NCI-H345 treated with DMSO at 0.1 percent for 48 hours (cell line): ENCODE results near the gene BRAF.
"Not testable (repeated sequence)": the region's sequence is repeated elsewhere in the genome, so short reads cannot be mapped to it uniquely, and the experiment has no call there.

Experiments
- DNase-seq: peaks from one replicate; lab custom pipeline; 2025; ENCODE audit not compliant: unreplicated experiment; lab: John Stamatoyannopoulos, UW

Gene BRAF

GRCh38 chr7:140920745-140921144 is 4.0 kb downstream of the BRAF start:
- DNase-seq = no peak

- DNase-seq = no peak
These were observed 6.5 kb downstream of the BRAF start for GRCh38 chr7:140918236-140918635.

- no peak for DNase-seq
These were observed 7.5 kb downstream of the BRAF start for GRCh38 chr7:140917258-140917657.

GRCh38 chr7:140915935-140916555 is 8.7 kb downstream of the BRAF start:
- DNase-seq = no peak

- no peak for DNase-seq
These were observed 10.6 kb downstream of the BRAF start for GRCh38 chr7:140914083-140914482.

GRCh38 chr7:140913596-140913928 is 11.2 kb downstream of the BRAF start:
- DNase-seq = not testable (repeated sequence)

- no peak for DNase-seq
These were observed 13.0 kb downstream of the BRAF start for GRCh38 chr7:140911746-140912145.

GRCh38 chr7:140909476-140910161 is 15.1 kb downstream of the BRAF start:
- no peak for DNase-seq

GRCh38 chr7:140908361-140908760 is 16.4 kb downstream of the BRAF start:
- no peak for DNase-seq

- no peak for DNase-seq
These were observed 20.8 kb downstream of the BRAF start for GRCh38 chr7:140903741-140904480.

GRCh38 chr7:140902303-140902953 is 22.3 kb downstream of the BRAF start:
- DNase-seq = no peak

GRCh38 chr7:140901941-140902302 is 22.8 kb downstream of the BRAF start:
- no peak for DNase-seq

- DNase-seq = no peak
These were observed 24.8 kb downstream of the BRAF start for GRCh38 chr7:140899883-140900282.

- no peak for DNase-seq
These were observed 25.8 kb downstream of the BRAF start for GRCh38 chr7:140898786-140899536.

- DNase-seq = no peak
These were observed 27.7 kb downstream of the BRAF start for GRCh38 chr7:140896996-140897395.

GRCh38 chr7:140889645-140890044 is 35.1 kb downstream of the BRAF start:
- no peak for DNase-seq

GRCh38 chr7:140889150-140889549 is 35.6 kb downstream of the BRAF start:
- no peak for DNase-seq

- DNase-seq = no peak
These were observed 36.6 kb downstream of the BRAF start for GRCh38 chr7:140888087-140888486.

- no peak for DNase-seq
These were observed 38.9 kb downstream of the BRAF start for GRCh38 chr7:140885735-140886334.

- no peak for DNase-seq
These were observed 41.4 kb downstream of the BRAF start for GRCh38 chr7:140883378-140883777.

GRCh38 chr7:140882834-140883233 is 41.9 kb downstream of the BRAF start:
- DNase-seq = not testable (repeated sequence)
